ENCODE data around the gene BTAF1.

GRCh38 chr10:91875779-91876178 lies 47.8 kb upstream of the BTAF1 start:
- TF ChIP-seq CTCF (IDR thresholded peaks at IDR 0.05; ENCODE audit: insufficient read depth, low read length), result no peak
- no peak for TF ChIP-seq POLR2AphosphoS5 (IDR thresholded peaks at IDR 0.05; ENCODE audit: low read depth)
- TF ChIP-seq, protein P1, sequence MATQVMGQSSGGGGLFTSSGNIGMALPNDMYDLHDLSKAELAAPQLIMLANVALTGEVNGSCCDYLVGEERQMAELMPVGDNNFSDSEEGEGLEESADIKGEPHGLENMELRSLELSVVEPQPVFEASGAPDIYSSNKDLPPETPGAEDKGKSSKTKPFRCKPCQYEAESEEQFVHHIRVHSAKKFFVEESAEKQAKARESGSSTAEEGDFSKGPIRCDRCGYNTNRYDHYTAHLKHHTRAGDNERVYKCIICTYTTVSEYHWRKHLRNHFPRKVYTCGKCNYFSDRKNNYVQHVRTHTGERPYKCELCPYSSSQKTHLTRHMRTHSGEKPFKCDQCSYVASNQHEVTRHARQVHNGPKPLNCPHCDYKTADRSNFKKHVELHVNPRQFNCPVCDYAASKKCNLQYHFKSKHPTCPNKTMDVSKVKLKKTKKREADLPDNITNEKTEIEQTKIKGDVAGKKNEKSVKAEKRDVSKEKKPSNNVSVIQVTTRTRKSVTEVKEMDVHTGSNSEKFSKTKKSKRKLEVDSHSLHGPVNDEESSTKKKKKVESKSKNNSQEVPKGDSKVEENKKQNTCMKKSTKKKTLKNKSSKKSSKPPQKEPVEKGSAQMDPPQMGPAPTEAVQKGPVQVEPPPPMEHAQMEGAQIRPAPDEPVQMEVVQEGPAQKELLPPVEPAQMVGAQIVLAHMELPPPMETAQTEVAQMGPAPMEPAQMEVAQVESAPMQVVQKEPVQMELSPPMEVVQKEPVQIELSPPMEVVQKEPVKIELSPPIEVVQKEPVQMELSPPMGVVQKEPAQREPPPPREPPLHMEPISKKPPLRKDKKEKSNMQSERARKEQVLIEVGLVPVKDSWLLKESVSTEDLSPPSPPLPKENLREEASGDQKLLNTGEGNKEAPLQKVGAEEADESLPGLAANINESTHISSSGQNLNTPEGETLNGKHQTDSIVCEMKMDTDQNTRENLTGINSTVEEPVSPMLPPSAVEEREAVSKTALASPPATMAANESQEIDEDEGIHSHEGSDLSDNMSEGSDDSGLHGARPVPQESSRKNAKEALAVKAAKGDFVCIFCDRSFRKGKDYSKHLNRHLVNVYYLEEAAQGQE (IDR thresholded peaks at IDR 0.05; ENCODE audit: insufficient replicate concordance, low read depth), result no peak
- TF ChIP-seq GABPA (IDR thresholded peaks at IDR 0.05; ENCODE audit: low read depth), result no peak

Data from HL-60 (cell line).